ENCODE measurements around the gene SCT.

SCT gene

DNA sequence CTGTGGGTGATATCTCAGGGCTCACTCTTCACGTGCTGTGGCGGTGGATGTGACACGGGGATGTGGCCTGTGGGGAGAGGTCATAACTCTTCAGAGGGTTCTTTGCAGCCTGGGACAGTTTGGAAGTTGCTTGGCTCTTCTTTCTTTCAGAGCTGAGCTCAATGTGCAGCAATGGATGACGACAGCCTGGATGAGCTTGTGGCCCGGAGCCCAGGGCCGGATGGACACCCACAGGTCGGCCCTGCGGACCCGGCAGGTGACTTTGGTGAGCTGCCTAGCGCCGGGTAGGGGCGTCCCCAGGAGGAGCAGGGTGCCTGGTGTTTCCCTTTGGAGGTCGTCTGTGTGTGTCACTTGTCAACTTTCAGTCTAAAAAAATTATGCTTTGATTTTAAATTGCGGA, 45.6 kb downstream of the SCT start:
- no peak for DNase-seq

DNA sequence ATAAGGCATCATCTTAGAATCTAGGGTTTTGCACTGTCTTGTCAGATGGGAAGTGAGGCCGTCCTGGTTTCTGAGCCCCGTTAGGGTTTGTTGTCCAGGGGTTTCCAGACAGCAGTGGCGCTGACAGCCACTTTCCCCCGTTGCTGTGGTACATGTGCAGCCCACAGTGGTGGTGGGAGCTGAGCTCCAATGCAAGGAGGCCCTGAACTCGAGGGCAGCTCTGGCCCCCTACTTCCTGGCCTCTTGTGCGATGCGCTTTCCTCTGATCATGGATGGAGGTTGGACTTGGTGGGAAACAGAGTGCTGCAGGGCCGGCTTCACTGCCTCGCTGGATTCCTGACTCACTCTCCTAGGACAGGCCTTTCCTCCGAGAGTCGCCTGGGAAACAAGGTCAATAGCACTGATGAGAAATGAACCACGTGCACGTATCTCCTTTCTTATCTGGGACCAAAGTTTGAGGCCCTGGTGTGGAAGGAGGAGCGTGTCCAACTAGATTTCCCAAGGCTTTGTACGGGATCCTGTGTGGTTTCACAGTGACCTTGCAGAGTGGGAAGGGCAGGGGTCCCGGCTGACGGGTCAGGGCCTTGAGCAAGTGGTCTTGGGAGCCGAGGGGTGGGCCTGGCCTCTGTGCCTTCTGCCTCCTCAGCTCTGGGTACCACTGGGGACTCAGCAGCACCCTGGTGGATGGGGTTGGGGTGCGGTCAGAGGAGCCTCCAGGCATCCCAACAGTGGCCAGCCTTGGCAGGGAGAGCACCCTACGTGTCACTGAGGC, 47.0 kb downstream of the SCT start:
- DNase-seq, result no peak

DNA sequence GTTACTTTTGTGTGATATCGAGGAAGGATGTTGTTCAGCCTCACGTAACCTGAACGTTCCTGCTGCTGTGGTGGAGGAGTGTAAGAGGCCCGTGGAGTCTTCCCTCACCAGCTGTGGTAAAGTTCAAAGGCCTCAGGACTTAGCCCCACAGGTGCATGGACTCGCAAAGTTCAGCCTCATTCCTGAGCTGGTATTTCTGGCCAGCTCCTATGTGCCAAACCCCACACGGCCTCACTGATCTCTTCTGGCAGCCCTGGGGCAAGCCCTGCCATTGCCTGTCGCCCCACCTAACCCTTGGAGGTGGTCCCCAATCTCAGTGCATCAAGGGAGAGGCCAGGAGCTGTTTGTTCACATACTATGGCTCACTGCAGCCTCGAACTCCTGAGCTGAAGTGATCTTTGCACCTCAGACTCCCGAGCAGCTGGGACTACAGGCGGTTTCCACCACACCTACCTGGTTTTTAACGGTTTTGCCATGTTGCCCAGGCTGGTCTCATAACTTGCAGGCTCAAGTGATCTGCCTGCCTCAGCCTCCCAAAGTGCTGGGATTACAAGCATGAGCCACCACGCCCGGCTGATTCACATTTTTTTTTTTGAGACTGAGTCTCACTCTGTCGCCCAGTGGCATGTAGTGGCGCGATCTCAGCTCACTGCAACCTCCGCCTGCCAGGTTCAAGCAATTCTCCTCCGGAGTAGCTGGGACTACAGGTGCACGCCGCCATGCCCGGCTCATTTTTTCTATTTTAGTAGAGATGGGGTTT, 48.5 kb downstream of the SCT start:
- DNase-seq, result no peak

- DNase-seq, result no peak
Observed at GRCh38 chr11:577611-577894, 49.4 kb downstream of the SCT start.

- DNase-seq, result no peak
Observed at GRCh38 chr11:576811-577610, 50.0 kb downstream of the SCT start.
